Osteoblast (primary cell): ENCODE results near the gene PLSCR1. TPM values are rescaled to one million over a fixed set of nuclear protein-coding genes. Genes with fewer than 3 reads are reported as not detected.

Experiments
- DNase-seq: peaks from one replicate; pipeline ENCODE4 v3.0.0; 2011; ENCODE audit warnings: low spot score, mixed read lengths; ENCODE audit not compliant: insufficient read length; ENCODE audit errors: missing footprints
- H2AFZ ChIP-seq: 2 replicates; pipeline ENCODE4 v1.6.0; 2011; ENCODE audit warnings: mild to moderate bottlenecking, low read length
- H3K27ac ChIP-seq: 2 replicates; pipeline ENCODE4 v1.5.1; 2011; ENCODE audit warnings: mild to moderate bottlenecking, low read depth, low read length, moderate library complexity
- H3K27me3 ChIP-seq: 2 replicates; pipeline ENCODE4 v1.6.0; 2012; ENCODE audit warnings: mild to moderate bottlenecking, control low read depth, inconsistent platforms, low read length, moderate library complexity; ENCODE audit not compliant: insufficient read depth
- H3K36me3 ChIP-seq: 2 replicates; pipeline ENCODE4 v1.5.1; 2011; ENCODE audit warnings: mild to moderate bottlenecking, low read length, control low read depth, moderate library complexity; ENCODE audit not compliant: insufficient read depth
- H3K4me1 ChIP-seq: 2 replicates; pipeline ENCODE4 v1.5.1; 2011; ENCODE audit warnings: mild to moderate bottlenecking, low read length, control low read depth, moderate library complexity; ENCODE audit not compliant: insufficient read depth
- H3K4me2 ChIP-seq: 2 replicates; pipeline ENCODE4 v1.6.0; 2011; ENCODE audit warnings: mild to moderate bottlenecking, low read length; ENCODE audit not compliant: insufficient read depth
- H3K4me3 ChIP-seq: fragments of 200-600 bp; sonication (generic); 3 replicates; pipeline ENCODE4 v1.5.1; 2012; ENCODE audit warnings: mild to moderate bottlenecking, low read length, inconsistent platforms; ENCODE audit not compliant: insufficient read depth
- H3K79me2 ChIP-seq: 2 replicates; pipeline ENCODE4 v1.6.0; 2012; ENCODE audit warnings: mild to moderate bottlenecking, low read length, control low read depth, inconsistent platforms; ENCODE audit not compliant: insufficient read depth
- H3K9me3 ChIP-seq: 2 replicates; pipeline ENCODE4 v1.5.1; 2011; ENCODE audit warnings: low read depth, low read length, control low read depth
- H4K20me1 ChIP-seq: 2 replicates; pipeline ENCODE4 v1.6.0; 2012; ENCODE audit warnings: mild to moderate bottlenecking, low read length, control low read depth; ENCODE audit not compliant: insufficient read depth
- total RNA-seq: library from RNA; depleted of rRNA; stranded (reverse); fragments of >200 nt; gene quantifications from 2 replicates; pipeline ENCODE4 v1.2.3, GENCODE V29; 2012
- TF ChIP-seq, protein P1 (sequence below): IDR thresholded peaks from 2 replicates; pipeline ENCODE4 v1.5.1; 2011; ENCODE audit warnings: mild to moderate bottlenecking, low read depth, low read length, moderate library complexity; ENCODE audit errors: extremely low read depth

Gene PLSCR1
- total RNA-seq, 1 donor: 35.1 TPM

GRCh38 chr3:146559388-146559787 lies 15.0 kb upstream of the PLSCR1 start:
- Histone ChIP-seq H3K9me3 (no peaks in the 10 kb centered on the region), H2AFZ (no peak overlapping the region), H3K79me2 (no peaks in the 10 kb centered on the region), H3K27ac (no peak overlapping the region), H4K20me1 (no peaks in the 10 kb centered on the region), H3K4me3 (no peak overlapping the region), H3K4me1 (no peaks in the 10 kb centered on the region), H3K36me3 (no peaks in the 10 kb centered on the region), H3K27me3 (no peaks in the 10 kb centered on the region), H3K4me2 (no peak overlapping the region)
- DNase-seq: no peak
- TF ChIP-seq, protein P1, sequence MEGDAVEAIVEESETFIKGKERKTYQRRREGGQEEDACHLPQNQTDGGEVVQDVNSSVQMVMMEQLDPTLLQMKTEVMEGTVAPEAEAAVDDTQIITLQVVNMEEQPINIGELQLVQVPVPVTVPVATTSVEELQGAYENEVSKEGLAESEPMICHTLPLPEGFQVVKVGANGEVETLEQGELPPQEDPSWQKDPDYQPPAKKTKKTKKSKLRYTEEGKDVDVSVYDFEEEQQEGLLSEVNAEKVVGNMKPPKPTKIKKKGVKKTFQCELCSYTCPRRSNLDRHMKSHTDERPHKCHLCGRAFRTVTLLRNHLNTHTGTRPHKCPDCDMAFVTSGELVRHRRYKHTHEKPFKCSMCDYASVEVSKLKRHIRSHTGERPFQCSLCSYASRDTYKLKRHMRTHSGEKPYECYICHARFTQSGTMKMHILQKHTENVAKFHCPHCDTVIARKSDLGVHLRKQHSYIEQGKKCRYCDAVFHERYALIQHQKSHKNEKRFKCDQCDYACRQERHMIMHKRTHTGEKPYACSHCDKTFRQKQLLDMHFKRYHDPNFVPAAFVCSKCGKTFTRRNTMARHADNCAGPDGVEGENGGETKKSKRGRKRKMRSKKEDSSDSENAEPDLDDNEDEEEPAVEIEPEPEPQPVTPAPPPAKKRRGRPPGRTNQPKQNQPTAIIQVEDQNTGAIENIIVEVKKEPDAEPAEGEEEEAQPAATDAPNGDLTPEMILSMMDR: no peak

DNA sequence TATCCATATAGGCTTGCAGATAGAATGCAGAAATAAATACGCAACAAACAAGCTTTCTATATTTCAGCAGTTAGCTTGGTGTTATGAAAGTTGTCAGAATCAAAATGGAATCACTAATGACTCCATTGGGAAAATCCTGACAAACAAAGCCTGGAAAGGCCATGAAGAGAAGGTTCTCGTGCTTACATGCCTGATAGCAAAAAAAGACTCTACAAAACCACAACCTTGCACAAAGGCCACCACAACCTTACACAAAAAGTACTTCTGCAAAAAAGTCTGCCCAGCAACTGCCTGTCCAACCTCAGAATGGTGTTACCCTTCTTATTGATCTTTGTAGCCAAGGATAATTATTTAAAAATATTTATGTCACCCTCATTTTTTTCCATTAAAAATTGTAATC lies 14.4 kb upstream of the PLSCR1 start:
- TF ChIP-seq, protein P1: no peak

GRCh38 chr3:146557745-146558144 lies 13.3 kb upstream of the PLSCR1 start:
- Histone ChIP-seq H3K4me1 (no peaks in the 10 kb centered on the region), H3K36me3 (no peaks in the 10 kb centered on the region), H3K9me3 (no peaks in the 10 kb centered on the region), H3K4me3 (no peak overlapping the region), H4K20me1 (no peaks in the 10 kb centered on the region), H2AFZ (no peak overlapping the region), H3K27me3 (no peaks in the 10 kb centered on the region), H3K4me2 (no peak overlapping the region), H3K27ac (no peak overlapping the region), H3K79me2 (no peaks in the 10 kb centered on the region)
- no peak for DNase-seq
- TF ChIP-seq, protein P1: no peak

More for the DNA sequence above, 14.4 kb upstream of the PLSCR1 start:
- no peaks in the 10 kb centered on the region for H4K20me1 ChIP-seq
- no peak overlapping the region for H3K4me2 ChIP-seq
- no peak overlapping the region for H3K4me3 ChIP-seq
- H3K9me3 ChIP-seq: no peaks in the 10 kb centered on the region
- no peak for DNase-seq
- no peaks in the 10 kb centered on the region for H3K36me3 ChIP-seq
- H2AFZ ChIP-seq: no peak overlapping the region
- no peaks in the 10 kb centered on the region for H3K4me1 ChIP-seq
- no peaks in the 10 kb centered on the region for H3K27me3 ChIP-seq
- no peak overlapping the region for H3K27ac ChIP-seq
- H3K79me2 ChIP-seq: no peaks in the 10 kb centered on the region

GRCh38 chr3:146555311-146555710 lies 10.9 kb upstream of the PLSCR1 start:
- H3K4me3 ChIP-seq: no peak overlapping the region
- H2AFZ ChIP-seq: no peak overlapping the region
- no peaks in the 10 kb centered on the region for H3K79me2 ChIP-seq
- H3K4me2 ChIP-seq: no peak overlapping the region
- no peak overlapping the region for H3K27ac ChIP-seq
- no peaks in the 10 kb centered on the region for H3K9me3 ChIP-seq
- DNase-seq: no peak
- H4K20me1 ChIP-seq: no peaks in the 10 kb centered on the region
- H3K27me3 ChIP-seq: no peaks in the 10 kb centered on the region
- no peaks in the 10 kb centered on the region for H3K36me3 ChIP-seq
- TF ChIP-seq, protein P1: no peak
- peaks cover 14% of the 10 kb centered on the region for H3K4me1 ChIP-seq
